Omental fat pad (tissue), 4 donors: ENCODE data around the gene STX7. TPM values are rescaled to one million over a fixed set of nuclear protein-coding genes. Genes with fewer than 3 reads are reported as not detected.
"Not testable (repeated sequence)": the region's sequence is repeated elsewhere in the genome, so short reads cannot be mapped to it uniquely, and the experiment has no call there.

Source experiments
- ATAC-seq: fragments of 150-250 bp; one replicate; pipeline ENCODE4 v1.9.1; 2016; ENCODE audit warnings: mild to moderate bottlenecking, moderate library complexity; ENCODE audit not compliant: low FRiP score
- DNase-seq: peaks from one replicate; pipeline ENCODE4 v3.0.0-alpha.2; 2019; ENCODE audit warnings: low spot score
- CTCF ChIP-seq, 3 donors: fragments of 450-650 bp; IDR thresholded peaks; one replicate each; pipeline ENCODE4 v1.5.1; 2016 to 2017; ENCODE audit warnings: antibody characterized with exemption in 3 of 3, mild to moderate bottlenecking in 3 of 3, moderate library complexity in 2 of 3
- total RNA-seq, 4 donors: library from RNA; depleted of rRNA; stranded (reverse); fragments of >200 nt; gene quantifications; one replicate each; pipeline ENCODE4 v1.1.0, GENCODE V29; 2016

Gene STX7
- total RNA-seq, 4 donors from 2014 or later = 36.1 to 78.3 (median 48.2) TPM

DNA sequence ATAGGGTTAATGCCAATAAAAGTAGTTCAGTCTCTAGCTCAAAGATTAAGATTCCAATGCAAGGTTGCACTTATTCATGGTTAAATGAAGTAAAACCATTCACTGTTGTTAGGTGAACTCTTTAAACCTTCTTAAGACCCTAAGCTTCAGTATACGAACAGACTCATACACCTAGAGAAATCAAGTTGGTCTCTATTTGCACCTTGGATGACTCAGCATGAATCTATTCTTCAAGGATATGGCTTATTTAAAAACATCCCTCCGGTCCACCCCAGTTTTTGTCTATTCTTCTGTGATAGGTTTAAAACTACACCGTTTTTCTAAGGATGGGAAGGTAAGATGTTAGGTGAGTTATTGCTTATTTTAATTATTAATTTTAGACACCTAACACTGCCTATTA lies 24.2 kb upstream of the STX7 start:
- ATAC-seq = no peak
- no peak for TF ChIP-seq CTCF (IDR thresholded peaks at IDR 0.05)
- DNase-seq = no peak

GRCh38 chr6:132534546-132534945 lies 21.6 kb upstream of the STX7 start:
- ATAC-seq, DNase-seq: not testable (repeated sequence)

DNA sequence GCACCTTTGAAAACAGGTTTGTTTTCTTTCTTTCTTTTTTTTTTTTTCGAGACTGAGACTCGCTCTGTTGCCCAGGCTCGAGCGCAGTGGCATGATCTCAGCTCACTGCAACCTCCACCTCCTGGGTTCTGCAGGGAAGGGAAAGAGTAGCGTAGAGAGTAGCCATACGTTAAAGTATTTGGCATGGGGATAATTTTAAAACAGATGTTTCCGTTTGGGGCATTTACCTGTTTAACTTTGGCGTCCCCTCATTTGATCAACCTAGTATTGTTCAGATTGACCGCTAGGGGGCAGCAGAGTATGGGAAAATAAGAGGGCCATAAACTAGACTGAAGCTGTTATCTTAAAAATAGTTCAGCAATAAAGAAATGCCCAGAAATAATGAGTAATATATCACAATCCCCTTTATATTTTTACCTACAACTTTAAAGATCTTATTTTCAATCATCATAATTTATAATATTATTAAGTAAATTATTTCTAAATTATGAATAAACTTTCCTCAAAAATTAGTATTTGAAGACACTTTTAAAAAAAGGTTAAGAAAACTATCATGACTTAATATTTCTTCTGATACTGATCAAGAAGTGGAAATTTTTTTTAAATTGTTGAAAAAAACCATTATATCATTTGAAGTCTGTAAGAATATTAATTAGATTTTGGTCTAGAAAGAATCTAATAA lies 17.5 kb upstream of the STX7 start:
- TF ChIP-seq CTCF (IDR thresholded peaks at IDR 0.05) = peak in 2 of 3 donors; percentile 21 to 58
- DNase-seq = peak; percentile 32
- ATAC-seq = peak; percentile 75

GRCh38 chr6:132527791-132528190 lies 14.9 kb upstream of the STX7 start:
- no peak for ATAC-seq
- no peak for TF ChIP-seq CTCF (IDR thresholded peaks at IDR 0.05)
- DNase-seq = no peak

- no peak for DNase-seq
- no peak for ATAC-seq
- no peak for TF ChIP-seq CTCF (IDR thresholded peaks at IDR 0.05)
These were observed 13.5 kb upstream of the STX7 start for GRCh38 chr6:132526461-132526860.

DNA sequence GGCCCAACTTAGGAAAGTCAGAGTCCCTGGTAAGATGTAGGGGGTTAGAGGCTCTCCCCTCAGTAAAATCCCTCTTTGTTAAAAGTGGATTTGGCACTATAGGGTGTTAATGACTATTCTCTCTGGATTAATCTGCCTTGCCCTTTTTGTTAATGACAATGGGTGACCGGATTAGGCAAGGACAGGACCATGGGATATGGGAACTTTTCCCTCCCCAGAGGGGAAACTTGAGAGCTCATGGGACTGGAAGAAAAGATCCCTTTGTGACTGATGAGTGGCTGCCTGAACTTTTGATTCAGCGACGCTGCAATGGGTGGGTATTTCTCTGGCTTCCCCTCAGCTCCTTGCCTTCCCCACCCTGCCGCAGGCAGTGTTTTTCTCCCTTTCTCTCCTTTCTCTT lies 12.9 kb upstream of the STX7 start:
- no peak for TF ChIP-seq CTCF (IDR thresholded peaks at IDR 0.05)
- ATAC-seq = no peak

DNA sequence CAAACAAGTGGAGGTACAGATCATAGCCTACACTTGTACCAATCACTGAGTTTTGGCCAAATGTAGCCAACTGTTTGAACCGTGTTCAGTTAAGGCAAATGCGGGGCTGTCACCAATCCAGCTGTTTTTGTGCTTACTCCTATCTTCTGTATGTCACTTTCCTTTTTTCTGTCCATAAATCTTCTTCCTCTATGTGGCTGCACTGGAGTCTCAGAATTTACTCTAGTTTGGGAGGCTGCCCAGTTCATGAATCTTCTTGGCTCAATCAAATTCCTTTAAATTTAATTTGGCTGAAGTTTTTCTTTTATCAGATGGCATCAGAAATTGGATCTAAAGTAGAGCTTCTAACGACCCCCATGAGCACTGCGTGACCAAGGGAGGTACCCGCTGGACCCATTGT lies 11.7 kb upstream of the STX7 start:
- TF ChIP-seq CTCF (IDR thresholded peaks at IDR 0.05) = no peak
- DNase-seq (no peak), ATAC-seq (no peak)

More for the DNA sequence above, 12.9 kb upstream of the STX7 start:
- no peak for DNase-seq
